Measurements from ENCODE around the gene PTPRJ.

Gene PTPRJ

GRCh38 chr11:48168815-48169214 is 188.5 kb downstream of the PTPRJ start:
- CTCF ChIA-PET: no interaction called here
- no peak for DNase-seq (ENCODE audit: extremely low spot score)
- POLR2A ChIA-PET: no interaction called here
- TF ChIP-seq SUZ12 (IDR thresholded peaks at IDR 0.05) (no peak), PKNOX1 (IDR thresholded peaks at IDR 0.05) (no peak), TARDBP (IDR thresholded peaks at IDR 0.05) (no peak), SP1 (IDR thresholded peaks at IDR 0.05) (no peak), CTBP1 (IDR thresholded peaks at IDR 0.05; ENCODE audit: borderline replicate concordance) (no peak)

GRCh38 chr11:48169259-48169658 is 188.9 kb downstream of the PTPRJ start:
- POLR2A ChIA-PET: no interaction called here
- DNase-seq (ENCODE audit: extremely low spot score): no peak
- TF ChIP-seq LEF1 (IDR thresholded peaks at IDR 0.05; ENCODE audit: borderline replicate concordance) (no peak), FOXM1 (IDR thresholded peaks at IDR 0.05; ENCODE audit: borderline replicate concordance) (no peak), SP1 (IDR thresholded peaks at IDR 0.05) (no peak), ARNT (IDR thresholded peaks at IDR 0.05) (no peak), L3MBTL2 (conservative IDR thresholded peaks at IDR 0.05) (no peak), FOXA1 (IDR thresholded peaks at IDR 0.05) (no peak), ZNF384 (IDR thresholded peaks at IDR 0.05) (no peak), HDGF (IDR thresholded peaks at IDR 0.05; ENCODE audit: borderline replicate concordance) (no peak), SUZ12 (IDR thresholded peaks at IDR 0.05) (no peak), BHLHE40 (IDR thresholded peaks at IDR 0.05; ENCODE audit: borderline replicate concordance) (no peak), PKNOX1 (IDR thresholded peaks at IDR 0.05) (no peak), CTBP1 (IDR thresholded peaks at IDR 0.05; ENCODE audit: borderline replicate concordance) (no peak)
- CTCF ChIA-PET: interaction anchor here (1.2 kb wide), 1 partner anchor 235 kb away, joined by 4 read pairs; no protein-coding TSS in a partner anchor

GRCh38 chr11:48169717-48170116 is 189.4 kb downstream of the PTPRJ start:
- POLR2A ChIA-PET: no interaction called here

GRCh38 chr11:48170241-48171233 is 190.2 kb downstream of the PTPRJ start:
- ChIA-PET POLR2A (no interaction called here), CTCF (interaction anchor here (0.6 to 1.2 kb wide), 3 partner anchors 9 to 236 kb away, joined by 3 to 4 read pairs (median 3); partner anchors contain the start of gene OR4C5)
- TF ChIP-seq CTBP1 (IDR thresholded peaks at IDR 0.05; ENCODE audit: borderline replicate concordance) (no peak), L3MBTL2 (conservative IDR thresholded peaks at IDR 0.05) (no peak), FOXK2 (IDR thresholded peaks at IDR 0.05) (no peak)
- no peak for DNase-seq (ENCODE audit: extremely low spot score)

More at GRCh38 chr11:48169717-48170116, 189.4 kb downstream of the PTPRJ start:
- no peak for TF ChIP-seq HDGF (IDR thresholded peaks at IDR 0.05; ENCODE audit: borderline replicate concordance)
- TF ChIP-seq FOXA1 (IDR thresholded peaks at IDR 0.05): no peak
- no peak for TF ChIP-seq ZNF384 (IDR thresholded peaks at IDR 0.05)
- no peak for TF ChIP-seq SUZ12 (IDR thresholded peaks at IDR 0.05)
- TF ChIP-seq PKNOX1 (IDR thresholded peaks at IDR 0.05): no peak
- TF ChIP-seq ELF4 (IDR thresholded peaks at IDR 0.05): no peak
- no peak for TF ChIP-seq TARDBP (IDR thresholded peaks at IDR 0.05)
- no peak for TF ChIP-seq FOXM1 (IDR thresholded peaks at IDR 0.05; ENCODE audit: borderline replicate concordance)
- TF ChIP-seq ARNT (IDR thresholded peaks at IDR 0.05): no peak
- no peak for TF ChIP-seq LEF1 (IDR thresholded peaks at IDR 0.05; ENCODE audit: borderline replicate concordance)
- TF ChIP-seq SP1 (IDR thresholded peaks at IDR 0.05): no peak
- no peak for TF ChIP-seq BHLHE40 (IDR thresholded peaks at IDR 0.05; ENCODE audit: borderline replicate concordance)
- TF ChIP-seq NFRKB (IDR thresholded peaks at IDR 0.05): no peak
- TF ChIP-seq FOXK2 (IDR thresholded peaks at IDR 0.05): no peak
- no peak for DNase-seq (ENCODE audit: extremely low spot score)
- CTCF ChIA-PET: interaction anchor here (0.7 to 1.2 kb wide), 2 partner anchors 8 to 235 kb away, joined by 3 to 4 read pairs; no protein-coding TSS in a partner anchor

- DNase-seq (ENCODE audit: extremely low spot score): peak; percentile 84
- POLR2A ChIA-PET: no interaction called here
- CTCF ChIA-PET: interaction anchor here (0.6 kb wide), 1 partner anchor 25 kb away, joined by 3 read pairs; no protein-coding TSS in a partner anchor
- TF ChIP-seq SP1 (IDR thresholded peaks at IDR 0.05) (no peak), L3MBTL2 (conservative IDR thresholded peaks at IDR 0.05) (no peak), FOXA1 (IDR thresholded peaks at IDR 0.05) (no peak), PKNOX1 (IDR thresholded peaks at IDR 0.05) (no peak), FOXM1 (IDR thresholded peaks at IDR 0.05; ENCODE audit: borderline replicate concordance) (no peak), ZNF384 (IDR thresholded peaks at IDR 0.05) (no peak), CTBP1 (IDR thresholded peaks at IDR 0.05; ENCODE audit: borderline replicate concordance) (no peak)
These were observed 192.7 kb downstream of the PTPRJ start for GRCh38 chr11:48172818-48173609.

All from HEK293T (cell line).